PC-9 (cell line): ENCODE measurements around the gene ROBO1.

ENCODE experiments used
- EZH2 ChIP-seq: fragments of 200-600 bp; sonication (generic); IDR thresholded peaks from 2 replicates; pipeline ENCODE4 v1.8.0; 2017; ENCODE audit warnings: antibody characterized with exemption, low read depth
- TF ChIP-seq, protein P1 (sequence below): fragments of 200-600 bp; sonication (generic); conservative IDR thresholded peaks from 2 replicates; pipeline ENCODE4 v1.6.1; 2017; ENCODE audit warnings: mixed run types, antibody characterized with exemption, mild to moderate bottlenecking, moderate library complexity

DNA sequence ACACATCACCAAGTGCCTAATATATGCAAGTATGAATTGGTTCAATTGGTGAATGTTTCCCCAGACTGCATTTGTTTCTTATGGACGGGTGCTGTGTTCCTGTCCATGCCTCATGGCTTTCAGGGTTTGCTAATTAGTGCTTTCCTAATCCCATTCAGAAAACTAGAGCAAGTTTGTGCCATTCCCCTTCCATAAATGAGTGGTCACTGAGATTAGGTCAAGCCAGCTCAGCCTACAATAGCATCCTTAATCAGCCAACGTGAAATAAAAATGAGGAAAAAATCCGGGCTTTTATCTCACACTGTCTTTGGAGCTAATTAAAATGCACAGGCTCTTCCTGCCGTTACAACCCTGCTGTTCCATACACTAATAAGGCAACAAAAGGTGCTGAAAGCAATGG, 788.8 kb downstream of the ROBO1 start:
- TF ChIP-seq, protein P1, sequence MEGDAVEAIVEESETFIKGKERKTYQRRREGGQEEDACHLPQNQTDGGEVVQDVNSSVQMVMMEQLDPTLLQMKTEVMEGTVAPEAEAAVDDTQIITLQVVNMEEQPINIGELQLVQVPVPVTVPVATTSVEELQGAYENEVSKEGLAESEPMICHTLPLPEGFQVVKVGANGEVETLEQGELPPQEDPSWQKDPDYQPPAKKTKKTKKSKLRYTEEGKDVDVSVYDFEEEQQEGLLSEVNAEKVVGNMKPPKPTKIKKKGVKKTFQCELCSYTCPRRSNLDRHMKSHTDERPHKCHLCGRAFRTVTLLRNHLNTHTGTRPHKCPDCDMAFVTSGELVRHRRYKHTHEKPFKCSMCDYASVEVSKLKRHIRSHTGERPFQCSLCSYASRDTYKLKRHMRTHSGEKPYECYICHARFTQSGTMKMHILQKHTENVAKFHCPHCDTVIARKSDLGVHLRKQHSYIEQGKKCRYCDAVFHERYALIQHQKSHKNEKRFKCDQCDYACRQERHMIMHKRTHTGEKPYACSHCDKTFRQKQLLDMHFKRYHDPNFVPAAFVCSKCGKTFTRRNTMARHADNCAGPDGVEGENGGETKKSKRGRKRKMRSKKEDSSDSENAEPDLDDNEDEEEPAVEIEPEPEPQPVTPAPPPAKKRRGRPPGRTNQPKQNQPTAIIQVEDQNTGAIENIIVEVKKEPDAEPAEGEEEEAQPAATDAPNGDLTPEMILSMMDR: no peak
- TF ChIP-seq EZH2: no peak
